Kidney (tissue), 14 donors: ENCODE measurements around the gene ZNF550. TPM values are rescaled to one million over a fixed set of nuclear protein-coding genes. Genes with fewer than 3 reads are reported as not detected.

Source experiments
- DNase-seq, 5 donors: peaks; one replicate each; pipeline ENCODE4 v3.0.0-alpha.2; 2013 to 2020
- FAIRE-seq: peaks from 2 replicates; lab custom pipeline; 2012; peaks lifted over from hg19 to GRCh38; lab: Jason Lieb, UNC
- H3K27ac ChIP-seq, 2 donors: one replicate each; pipeline ENCODE4 v1.7.0; 2013; ENCODE audit warnings: low read depth in 2 of 2, low read length in 2 of 2, inconsistent platforms in 1 of 2
- H3K27me3 ChIP-seq: one replicate; pipeline ENCODE4 v1.7.1; 2013; ENCODE audit warnings: low read length, inconsistent platforms; ENCODE audit not compliant: control insufficient read depth, insufficient read depth
- H3K36me3 ChIP-seq, 3 donors: one replicate each; pipeline versions ENCODE4 v1.7.0 to v1.7.1; 2013; ENCODE audit warnings: low read length in 3 of 3, control low read depth in 1 of 3, inconsistent platforms in 1 of 3; ENCODE audit not compliant: insufficient read depth in 3 of 3, control insufficient read depth in 2 of 3
- H3K4me1 ChIP-seq, 3 donors: one replicate each; pipeline versions ENCODE4 v1.7.0 to v1.7.1; 2013; ENCODE audit warnings: low read length in 3 of 3, inconsistent platforms in 1 of 3, low read depth in 1 of 3; ENCODE audit not compliant: control insufficient read depth in 2 of 3, insufficient read depth in 2 of 3
- H3K4me3 ChIP-seq, 3 donors: one replicate each; pipeline versions ENCODE4 v1.7.0 to v1.8.1; 2013; ENCODE audit warnings: low read length in 3 of 3, control low read depth in 1 of 3, inconsistent platforms in 1 of 3
- H3K9ac ChIP-seq, 3 donors: one replicate each; pipeline versions ENCODE4 v1.7.0 to v1.7.1; 2013; ENCODE audit warnings: low read length in 3 of 3, control low read depth in 1 of 3, inconsistent platforms in 1 of 3
- H3K9me3 ChIP-seq, 3 donors: one replicate each; pipeline versions ENCODE4 v1.7.0 to v1.7.1; 2013; ENCODE audit warnings: low read length in 3 of 3, control low read depth in 1 of 3, inconsistent platforms in 1 of 3; ENCODE audit not compliant: control insufficient read depth in 2 of 3, insufficient read depth in 1 of 3
- CTCF ChIP-seq: IDR thresholded peaks from 3 replicates; pipeline ENCODE4 v1.5.1; 2012; ENCODE audit warnings: mild to moderate bottlenecking, moderate library complexity, borderline replicate concordance; ENCODE audit not compliant: insufficient read depth; ENCODE audit errors: extremely low read depth
- intact Hi-C: fragments of 100-400 bp; cut with DNase I; formaldehyde crosslinking; loops from one replicate; pipeline ENCODE4 v1.11.1; 2022
- polyA plus RNA-seq: library from polyadenylated mRNA; stranded (reverse); fragments of 350-450 nt; fragmentation: Illumina TruSeq; extraction: RNeasy Lipid Tissue Mini Kit (QIAGEN cat#74804); gene quantifications from one replicate; pipeline ENCODE4 v1.2.3, GENCODE V29; 2014; ENCODE audit warnings: low read depth, low replicate concordance; ENCODE audit not compliant: insufficient read depth
- total RNA-seq: library from RNA; stranded (reverse); fragmentation: NEBNext Ultra II Directional; extraction: Animal tissue kit (Norgen Biotek cat#: 25700); gene quantifications from one replicate; pipeline ENCODE4 v1.2.1, GENCODE V29; 2021
- donor health status: control.
- donor health status: control.
- donor health status: control.
- donor health status: control.
- donor health status: control.
- donor health status: DM: yes; HTN: yes; CAD: no.
- donor health status: Normal renal cell carcinoma (clear cell type).

The ZNF550 gene
- total and polyA plus RNA-seq, 2 donors from 2014 or later, result 2.5 to 15.1 TPM

- H3K4me1 ChIP-seq, result peaks cover 5 to 15% (median 11%) of the 10 kb centered on the region in 3 donors
- peaks cover 4 to 9% (median 5%) of the 10 kb centered on the region in 3 donors for H3K9me3 ChIP-seq
- intact Hi-C loops, result no loop called here
- DNase-seq (peak in 2 of 5 donors; percentile 12 to 16), FAIRE-seq (no peak)
- H3K27me3 ChIP-seq, result no peaks in the 10 kb centered on the region
- TF ChIP-seq CTCF, result no peak
- no peak overlapping the region for H3K27ac ChIP-seq
- H3K36me3 ChIP-seq, result peaks cover 8 to 26% (median 17%) of the 10 kb centered on the region in 3 donors
- peak overlapping the region; percentile 84 to 96 (median 85) for H3K4me3 ChIP-seq
- peak overlapping the region; percentile 10 to 77 (median 74) for H3K9ac ChIP-seq
Observed at GRCh38 chr19:57558525-57558924, 1.1 kb downstream of the ZNF550 start.

GRCh38 chr19:57557659-57558058, 2.0 kb downstream of the ZNF550 start:
- TF ChIP-seq CTCF, result no peak
- DNase-seq (no peak), FAIRE-seq (no peak)
- peaks cover 5 to 15% (median 11%) of the 10 kb centered on the region in 3 donors for H3K4me1 ChIP-seq
- no peak overlapping the region for H3K9ac ChIP-seq
- H3K27ac ChIP-seq, result no peak overlapping the region
- H3K4me3 ChIP-seq, result peak overlapping the region in 1 of 3 donors; percentile 96
- H3K36me3 ChIP-seq, result peaks cover 15 to 35% (median 19%) of the 10 kb centered on the region in 3 donors
- H3K9me3 ChIP-seq, result peaks cover 5 to 17% (median 5%) of the 10 kb centered on the region in 3 donors
- intact Hi-C loops, result no loop called here
- H3K27me3 ChIP-seq, result no peaks in the 10 kb centered on the region

- peak overlapping the region in 1 of 3 donors; percentile 6 for H3K4me3 ChIP-seq
- H3K36me3 ChIP-seq, result peaks cover 39 to 75% (median 55%) of the 10 kb centered on the region in 3 donors
- H3K27me3 ChIP-seq, result no peaks in the 10 kb centered on the region
- no peak overlapping the region for H3K9ac ChIP-seq
- H3K27ac ChIP-seq, result no peak overlapping the region
- peaks cover 16 to 67% (median 19%) of the 10 kb centered on the region in 3 donors for H3K9me3 ChIP-seq
- no peak for FAIRE-seq
- no peak for DNase-seq
- no peaks in the 10 kb centered on the region for H3K4me1 ChIP-seq
- intact Hi-C loops, result no loop called here
- no peak for TF ChIP-seq CTCF
Observed at GRCh38 chr19:57552432-57552831, 7.2 kb downstream of the ZNF550 start.

DNA sequence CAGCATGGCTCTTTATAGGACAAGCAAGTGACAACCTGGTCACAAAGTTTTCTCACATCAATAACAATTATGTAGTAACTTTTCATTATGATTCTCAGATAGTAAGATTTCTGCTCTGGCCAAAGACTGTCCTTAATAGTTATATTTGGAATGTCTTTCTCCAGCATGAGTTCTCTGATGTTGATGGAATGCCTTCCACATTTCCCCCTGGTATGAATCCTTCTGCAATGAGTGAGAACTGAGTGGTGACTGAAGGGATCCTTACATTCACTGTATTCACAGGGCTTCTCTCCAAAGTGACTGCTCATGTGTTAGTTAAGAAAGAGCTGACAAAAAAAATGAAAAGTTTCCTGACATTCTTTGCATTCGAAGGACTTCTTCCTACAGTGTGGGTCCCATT, 13.2 kb downstream of the ZNF550 start:
- no peak for FAIRE-seq
- no peak overlapping the region for H3K9ac ChIP-seq
- intact Hi-C loops, result no loop called here
- H3K27ac ChIP-seq, result no peak overlapping the region
- no peaks in the 10 kb centered on the region for H3K27me3 ChIP-seq
- H3K9me3 ChIP-seq, result peaks cover 22 to 93% (median 55%) of the 10 kb centered on the region in 3 donors
- DNase-seq, result no peak
- peaks cover 39 to 74% (median 54%) of the 10 kb centered on the region in 3 donors for H3K36me3 ChIP-seq
- H3K4me1 ChIP-seq, result no peaks in the 10 kb centered on the region
- no peak for TF ChIP-seq CTCF
- H3K4me3 ChIP-seq, result peak overlapping the region in 1 of 3 donors; percentile 23
